GM12891 (cell line): Measurements from ENCODE around the gene FAM114A2.

ENCODE experiments used
- POLR2A ChIP-seq: IDR thresholded peaks from 2 replicates; pipeline ENCODE4 v1.6.1; 2011; ENCODE audit warnings: low read depth, low read length, control low read depth
- POLR2AphosphoS5 ChIP-seq: IDR thresholded peaks from 2 replicates; pipeline ENCODE4 v1.6.1; 2011; ENCODE audit warnings: low read depth, low read length, control low read depth
- TAF1 ChIP-seq: IDR thresholded peaks from 2 replicates; pipeline ENCODE4 v1.6.1; 2011; ENCODE audit warnings: low read depth, low read length, control low read depth

- TF ChIP-seq POLR2AphosphoS5 (no peak), TAF1 (no peak), POLR2A (no peak)
Measured at GRCh38 chr5:154000703-154001102, 38.0 kb downstream of the FAM114A2 start.
